Liver (tissue), 9 donors: ENCODE measurements around the gene CCM2L. TPM values are rescaled to one million over a fixed set of nuclear protein-coding genes. Genes with fewer than 3 reads are reported as not detected.

Experiments
- DNase-seq: peaks from one replicate; pipeline ENCODE4 v3.0.0-alpha.2; 2017; ENCODE audit warnings: low spot score
- H3K27ac ChIP-seq, 2 donors: one replicate each; pipeline ENCODE4 v1.7.0; 2013; ENCODE audit warnings: inconsistent platforms in 2 of 2, low read length in 2 of 2, control low read depth in 1 of 2, low read depth in 1 of 2, mild to moderate bottlenecking in 1 of 2
- H3K27me3 ChIP-seq, 4 donors: one replicate each; pipeline versions ENCODE4 v1.6.1 to v1.7.0; 2013; ENCODE audit warnings: low read length in 3 of 4, inconsistent platforms in 1 of 4, mild to moderate bottlenecking in 1 of 4, moderate library complexity in 1 of 4; ENCODE audit not compliant: control insufficient read depth in 4 of 4, insufficient read depth in 4 of 4
- H3K36me3 ChIP-seq, 4 donors: one replicate each; pipeline versions ENCODE4 v1.6.1 to v1.7.0; 2013; ENCODE audit warnings: low read length in 3 of 4, mild to moderate bottlenecking in 3 of 4, low read depth in 1 of 4, moderate library complexity in 1 of 4; ENCODE audit not compliant: control insufficient read depth in 4 of 4, insufficient read depth in 3 of 4
- H3K4me1 ChIP-seq, 4 donors: one replicate each; pipeline versions ENCODE4 v1.6.1 to v1.7.0; 2013; ENCODE audit warnings: low read length in 3 of 4, mild to moderate bottlenecking in 3 of 4, moderate library complexity in 1 of 4; ENCODE audit not compliant: control insufficient read depth in 4 of 4, insufficient read depth in 4 of 4
- H3K4me3 ChIP-seq, 3 donors: one replicate each; pipeline versions ENCODE4 v1.6.1 to v1.7.0; 2013; ENCODE audit warnings: low read length in 3 of 3, control low read depth in 1 of 3, low read depth in 1 of 3, mild to moderate bottlenecking in 1 of 3
- H3K9ac ChIP-seq, 2 donors: one replicate each; pipeline ENCODE4 v1.7.0; 2013; ENCODE audit warnings: low read length in 2 of 2, mild to moderate bottlenecking in 2 of 2, moderate library complexity in 2 of 2, control low read depth in 1 of 2, low read depth in 1 of 2
- H3K9me3 ChIP-seq, 4 donors: one replicate each; pipeline versions ENCODE4 v1.6.1 to v1.7.0; 2013; ENCODE audit warnings: low read length in 3 of 4; ENCODE audit not compliant: control insufficient read depth in 4 of 4
- ATF3 ChIP-seq: IDR thresholded peaks from 2 replicates; pipeline ENCODE4 v1.6.1; 2016; ENCODE audit warnings: antibody characterized with exemption
- EGR1 ChIP-seq, 2 donors: IDR thresholded peaks; 2 replicates each; pipeline ENCODE4 v1.6.1; 2016 to 2018; ENCODE audit warnings: antibody characterized with exemption in 2 of 2, low read depth in 2 of 2
- FOXA1 ChIP-seq: IDR thresholded peaks from 2 replicates; pipeline ENCODE4 v1.6.1; 2016; ENCODE audit warnings: antibody characterized with exemption
- FOXA2 ChIP-seq: IDR thresholded peaks from 2 replicates; pipeline ENCODE4 v1.6.1; 2016; ENCODE audit warnings: antibody characterized with exemption
- GABPA ChIP-seq, 2 donors: IDR thresholded peaks in 1 of 2; conservative IDR thresholded peaks in 1 of 2; 2 replicates each; pipeline ENCODE4 v1.6.1; 2016; ENCODE audit warnings: antibody characterized with exemption in 2 of 2, mild to moderate bottlenecking in 1 of 2, moderate library complexity in 1 of 2
- HNF4A ChIP-seq, 2 donors: conservative IDR thresholded peaks; 2 replicates each; pipeline ENCODE4 v1.6.1; 2016; ENCODE audit warnings: antibody characterized with exemption in 2 of 2, mild to moderate bottlenecking in 2 of 2
- HNF4G ChIP-seq: IDR thresholded peaks from 2 replicates; pipeline ENCODE4 v1.6.1; 2016; ENCODE audit warnings: antibody characterized with exemption
- JUND ChIP-seq, 2 donors: IDR thresholded peaks; 2 replicates each; pipeline ENCODE4 v1.6.1; 2016; ENCODE audit warnings: antibody characterized with exemption in 2 of 2
- MAX ChIP-seq: IDR thresholded peaks from 2 replicates; pipeline ENCODE4 v1.6.1; 2016; ENCODE audit warnings: antibody characterized with exemption
- RAD21 ChIP-seq, 2 donors: IDR thresholded peaks; 2 replicates each; pipeline ENCODE4 v1.6.1; 2016; ENCODE audit warnings: antibody characterized with exemption in 2 of 2, mild to moderate bottlenecking in 2 of 2
- REST ChIP-seq: IDR thresholded peaks from 2 replicates; pipeline ENCODE4 v1.6.1; 2016; ENCODE audit warnings: antibody characterized with exemption, mild to moderate bottlenecking
- WGBS: extraction: QIAGEN DNeasy Blood & Tissue Kit; methylation state at CpG from one replicate; pipeline ENCODE4 v1.1.7; 2013; 5-methylcytosine and 5-hydroxymethylcytosine counted together
- polyA plus RNA-seq, 2 donors: library from polyadenylated mRNA; stranded (reverse) in 1 of 2; unstranded in 1 of 2; fragments of 200-250 nt in 1 of 2; fragments of >200 nt in 1 of 2; fragmentation: Nextera tagmentation in 1 of 2; extraction: Ambion mirVana in 1 of 2; gene quantifications; one replicate each; pipeline versions ENCODE4 v1.2.1 to v1.2.3, GENCODE V29; 2013 to 2015
- total RNA-seq, 2 donors: library from RNA; depleted of rRNA; stranded (reverse); fragments of >200 nt; gene quantifications; one replicate each; pipeline ENCODE4 v1.2.3, GENCODE V29; 2014
- donor health status: healthy.
- donor health status: healthy.
- donor health status: healthy.
- donor health status: healthy.
- donor health status: healthy.

The CCM2L gene
- total and polyA plus RNA-seq, 4 donors, result 0.31 to 2.1 (median 1.2) TPM

GRCh38 chr20:32006053-32006452 lies 4.2 kb upstream of the CCM2L start:
- no peaks in the 10 kb centered on the region for H3K27me3 ChIP-seq
- no peak overlapping the region for H3K27ac ChIP-seq
- 84% methylated on average over 5 of the region's 5 CpGs for WGBS
- no peak overlapping the region for H3K4me3 ChIP-seq
- no peaks in the 10 kb centered on the region for H3K9me3 ChIP-seq
- no peak for TF ChIP-seq FOXA2
- TF ChIP-seq EGR1 (IDR thresholded peaks at IDR 0.05; ENCODE audit: low read depth in 2 of 2), result no peak
- TF ChIP-seq FOXA1, result no peak
- TF ChIP-seq HNF4G, result no peak
- no peak for DNase-seq
- H3K36me3 ChIP-seq, result no peaks in the 10 kb centered on the region
- H3K9ac ChIP-seq, result no peak overlapping the region
- H3K4me1 ChIP-seq, result peaks cover 0 to 2% (median 0%) of the 10 kb centered on the region in 4 donors

- H3K9me3 ChIP-seq, result no peaks in the 10 kb centered on the region
- H3K4me3 ChIP-seq, result no peak overlapping the region
- peaks cover 0 to 2% (median 0%) of the 10 kb centered on the region in 4 donors for H3K4me1 ChIP-seq
- TF ChIP-seq GABPA (IDR thresholded peaks at IDR 0.05 in 1 of 2, conservative IDR thresholded peaks at IDR 0.05 in 1 of 2), result no peak
- no peak for TF ChIP-seq HNF4A (conservative IDR thresholded peaks at IDR 0.05)
- TF ChIP-seq EGR1 (IDR thresholded peaks at IDR 0.05; ENCODE audit: low read depth in 2 of 2), result no peak
- TF ChIP-seq MAX, result no peak
- TF ChIP-seq FOXA1, result no peak
- no peak for TF ChIP-seq RAD21 (IDR thresholded peaks at IDR 0.05)
- no peak for TF ChIP-seq ATF3
- no peak for TF ChIP-seq JUND (IDR thresholded peaks at IDR 0.05)
- no peak for TF ChIP-seq REST
- no peak overlapping the region for H3K27ac ChIP-seq
- peaks cover 0 to 2% (median 0%) of the 10 kb centered on the region in 4 donors for H3K27me3 ChIP-seq
- DNase-seq, result no peak
- WGBS, result 60% methylated on average over 8 of the region's 8 CpGs
- H3K36me3 ChIP-seq, result no peaks in the 10 kb centered on the region
- no peak overlapping the region for H3K9ac ChIP-seq
Measured at GRCh38 chr20:32006841-32007786, 3.1 kb upstream of the CCM2L start.
